ENCODE results near the gene CTSZ. TPM values are rescaled to one million over a fixed set of nuclear protein-coding genes. Genes with fewer than 3 reads are reported as not detected.

Gene CTSZ
- total and polyA plus RNA-seq, 11 donors: 92.2 to 482 (median 130) TPM

DNA sequence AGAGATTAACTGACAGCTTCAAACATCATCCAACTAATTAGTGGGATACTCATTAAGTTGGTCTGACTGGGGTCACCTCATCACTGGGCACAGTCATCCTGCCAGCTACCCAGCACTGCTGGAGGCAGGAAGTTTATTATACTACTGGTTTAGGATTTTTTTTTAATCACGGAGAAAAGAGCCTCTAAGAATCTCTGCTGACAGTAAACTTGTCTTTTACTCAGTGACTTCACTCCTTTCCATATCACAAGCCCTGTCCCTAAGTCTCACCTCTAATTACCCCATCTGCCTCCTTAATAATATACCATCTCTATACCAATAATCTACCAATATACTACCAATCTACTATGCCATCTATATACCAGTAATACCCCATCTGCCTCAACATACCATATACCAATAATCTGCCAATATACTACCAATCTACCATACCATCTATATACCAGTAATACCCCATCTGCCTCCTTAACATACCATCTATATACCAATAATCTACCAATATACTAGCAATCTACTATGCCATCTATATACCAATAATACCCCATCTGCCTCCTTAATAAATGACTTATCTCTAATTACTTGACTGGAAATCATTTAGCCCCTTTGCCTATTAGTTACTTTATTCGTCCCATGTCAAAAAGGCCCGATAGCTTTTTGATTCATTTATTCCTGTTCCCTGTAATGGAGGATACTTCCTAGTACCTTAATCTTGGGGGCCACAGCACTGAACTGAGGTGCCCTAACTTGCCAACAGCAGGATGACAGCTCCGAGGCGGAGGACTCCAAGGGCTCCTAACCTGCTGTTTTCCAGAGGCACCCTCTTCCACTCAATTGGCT, 20.1 kb upstream of the CTSZ start:
- no peak overlapping the region for H3K4me3 ChIP-seq
- H3K27me3 ChIP-seq: no peaks in the 10 kb centered on the region
- peaks cover 0 to 55% (median 41%) of the 10 kb centered on the region in 12 donors for H3K4me1 ChIP-seq
- H3K36me3 ChIP-seq: peaks cover 0 to 89% (median 83%) of the 10 kb centered on the region in 9 donors
- 78 to 89% (median 80%) methylated on average over 5 of the region's 5 CpGs for WGBS, 4 donors
- H3K27ac ChIP-seq: no peak overlapping the region
- DNase-seq (no peak), ATAC-seq (no peak)
- intact Hi-C loops (cut with DNase I): loop anchor here in 2 of 10 donors (5.0 kb wide), 1 partner anchor 135 kb away; no protein-coding TSS in a partner anchor
- TF ChIP-seq POLR2A (IDR thresholded peaks at IDR 0.05): no peak
- TF ChIP-seq, protein P1, sequence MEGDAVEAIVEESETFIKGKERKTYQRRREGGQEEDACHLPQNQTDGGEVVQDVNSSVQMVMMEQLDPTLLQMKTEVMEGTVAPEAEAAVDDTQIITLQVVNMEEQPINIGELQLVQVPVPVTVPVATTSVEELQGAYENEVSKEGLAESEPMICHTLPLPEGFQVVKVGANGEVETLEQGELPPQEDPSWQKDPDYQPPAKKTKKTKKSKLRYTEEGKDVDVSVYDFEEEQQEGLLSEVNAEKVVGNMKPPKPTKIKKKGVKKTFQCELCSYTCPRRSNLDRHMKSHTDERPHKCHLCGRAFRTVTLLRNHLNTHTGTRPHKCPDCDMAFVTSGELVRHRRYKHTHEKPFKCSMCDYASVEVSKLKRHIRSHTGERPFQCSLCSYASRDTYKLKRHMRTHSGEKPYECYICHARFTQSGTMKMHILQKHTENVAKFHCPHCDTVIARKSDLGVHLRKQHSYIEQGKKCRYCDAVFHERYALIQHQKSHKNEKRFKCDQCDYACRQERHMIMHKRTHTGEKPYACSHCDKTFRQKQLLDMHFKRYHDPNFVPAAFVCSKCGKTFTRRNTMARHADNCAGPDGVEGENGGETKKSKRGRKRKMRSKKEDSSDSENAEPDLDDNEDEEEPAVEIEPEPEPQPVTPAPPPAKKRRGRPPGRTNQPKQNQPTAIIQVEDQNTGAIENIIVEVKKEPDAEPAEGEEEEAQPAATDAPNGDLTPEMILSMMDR (IDR thresholded peaks at IDR 0.05): no peak
- H3K9me3 ChIP-seq: no peaks in the 10 kb centered on the region

DNA sequence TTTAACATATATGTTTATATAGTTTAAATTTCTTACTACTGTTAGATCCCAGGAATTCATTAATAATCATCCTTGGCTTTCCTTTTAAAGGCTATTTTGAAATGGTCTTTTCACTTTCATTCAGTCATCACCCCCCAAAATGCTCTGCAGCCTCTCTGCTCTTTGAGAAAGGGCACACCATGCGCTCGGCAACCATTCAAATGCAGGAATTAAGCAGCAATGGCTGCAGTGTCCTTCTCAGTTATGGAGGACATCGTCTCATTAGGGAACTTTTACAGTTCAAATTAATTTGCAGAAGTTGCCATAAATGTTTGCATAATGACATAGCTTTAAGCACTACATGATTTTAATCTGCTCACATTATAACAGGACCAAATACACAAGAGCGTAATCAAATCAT, 18.5 kb upstream of the CTSZ start:
- Histone ChIP-seq H3K9me3 (no peaks in the 10 kb centered on the region), H3K4me1 (peaks cover 0 to 44% (median 32%) of the 10 kb centered on the region in 12 donors), H3K27ac (no peak overlapping the region), H3K27me3 (no peaks in the 10 kb centered on the region), H3K36me3 (peaks cover 0 to 93% (median 82%) of the 10 kb centered on the region in 9 donors), H3K4me3 (no peak overlapping the region)
- no peak for DNase-seq
- TF ChIP-seq POLR2A (IDR thresholded peaks at IDR 0.05): no peak
- TF ChIP-seq, protein P1 (IDR thresholded peaks at IDR 0.05): no peak
- 91 to 94% (median 92%) methylated on average over 4 of the region's 4 CpGs for WGBS, 4 donors
- intact Hi-C loops (cut with DNase I): loop anchor here in 2 of 10 donors (5.0 kb wide), 1 partner anchor 133 kb away; no protein-coding TSS in a partner anchor
- no peak for ATAC-seq

DNA sequence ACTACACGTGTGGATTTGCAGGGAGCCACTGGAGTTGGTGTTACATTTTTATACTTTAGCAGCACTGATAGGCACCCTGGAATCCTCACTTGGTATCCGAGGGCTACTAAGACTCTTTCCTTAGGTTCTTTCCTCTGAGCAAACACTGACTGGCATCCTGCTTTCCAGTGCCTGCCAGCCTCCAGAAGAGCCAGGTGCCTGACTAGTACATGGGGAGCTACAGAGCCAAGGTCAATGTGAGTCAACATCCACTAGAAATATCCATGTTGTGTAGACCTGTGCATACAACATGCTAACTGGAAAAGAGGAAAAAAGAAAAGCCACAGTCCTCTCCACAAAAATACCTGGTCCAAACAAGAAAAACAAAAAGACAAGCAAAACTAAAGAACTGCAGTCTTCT, 18.0 kb upstream of the CTSZ start:
- Histone ChIP-seq H3K4me1 (peaks cover 0 to 40% (median 28%) of the 10 kb centered on the region in 12 donors), H3K9me3 (no peaks in the 10 kb centered on the region), H3K27me3 (no peaks in the 10 kb centered on the region), H3K4me3 (no peak overlapping the region), H3K36me3 (peaks cover 0 to 89% (median 78%) of the 10 kb centered on the region in 9 donors), H3K27ac (no peak overlapping the region)
- no peak for TF ChIP-seq POLR2A (IDR thresholded peaks at IDR 0.05)
- TF ChIP-seq, protein P1 (IDR thresholded peaks at IDR 0.05): no peak
- DNase-seq (no peak), ATAC-seq (peak in 2 of 4 donors; percentile 36 to 53)
- WGBS, 4 donors: 28 to 53% (median 40%) methylated on average over 2 of the region's 2 CpGs
- intact Hi-C loops (cut with DNase I): loop anchor here in 2 of 10 donors (5.0 kb wide), 1 partner anchor 133 kb away; no protein-coding TSS in a partner anchor

DNA sequence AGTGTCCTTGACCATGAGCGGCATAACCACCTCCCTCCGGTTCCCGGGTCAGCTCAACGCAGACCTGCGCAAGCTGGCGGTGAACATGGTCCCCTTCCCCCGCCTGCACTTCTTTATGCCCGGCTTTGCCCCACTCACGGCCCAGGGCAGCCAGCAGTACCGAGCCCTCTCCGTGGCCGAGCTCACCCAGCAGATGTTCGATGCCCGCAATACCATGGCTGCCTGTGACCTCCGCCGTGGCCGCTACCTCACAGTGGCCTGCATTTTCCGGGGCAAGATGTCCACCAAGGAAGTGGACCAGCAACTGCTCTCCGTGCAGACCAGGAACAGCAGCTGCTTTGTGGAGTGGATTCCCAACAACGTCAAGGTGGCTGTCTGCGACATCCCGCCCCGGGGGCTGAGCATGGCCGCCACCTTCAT, 17.1 kb upstream of the CTSZ start:
- no peak for TF ChIP-seq POLR2A (IDR thresholded peaks at IDR 0.05)
- TF ChIP-seq, protein P1 (IDR thresholded peaks at IDR 0.05): no peak
- Histone ChIP-seq H3K27ac (no peak overlapping the region), H3K9me3 (no peaks in the 10 kb centered on the region), H3K27me3 (no peaks in the 10 kb centered on the region), H3K4me3 (no peak overlapping the region), H3K36me3 (peaks cover 0 to 79% (median 68%) of the 10 kb centered on the region in 9 donors), H3K4me1 (peaks cover 0 to 30% (median 18%) of the 10 kb centered on the region in 12 donors)
- DNase-seq (no peak), ATAC-seq (peak in 1 of 4 donors; percentile 25)
- 96 to 97% (median 97%) methylated on average over 19 to 24 of the region's 24 CpGs for WGBS, 4 donors
- intact Hi-C loops (cut with DNase I): no loop called here

Measured in heart left ventricle (tissue), 16 donors.